NCI-H510A treated with DMSO at 0.1 percent for 48 hours (cell line): ENCODE data around the gene ZNF597.

Experiments
- DNase-seq: peaks from one replicate; lab custom pipeline; 2025; lab: John Stamatoyannopoulos, UW

ZNF597 gene

GRCh38 chr16:3454631-3455147 lies 11.4 kb upstream of the ZNF597 start:
- no peak for DNase-seq

GRCh38 chr16:3454093-3454492 lies 10.8 kb upstream of the ZNF597 start:
- DNase-seq: no peak

- no peak for DNase-seq
These were observed 706 bp upstream of the ZNF597 start for GRCh38 chr16:3444032-3444388.

- DNase-seq: no peak
These were observed 3.7 kb downstream of the ZNF597 start for GRCh38 chr16:3439637-3440036.

- DNase-seq: no peak
These were observed 8.9 kb downstream of the ZNF597 start for GRCh38 chr16:3434373-3434772.

GRCh38 chr16:3431779-3432219 lies 11.5 kb downstream of the ZNF597 start:
- no peak for DNase-seq

GRCh38 chr16:3413730-3414379 lies 29.4 kb downstream of the ZNF597 start:
- DNase-seq: no peak

GRCh38 chr16:3408561-3409197 lies 34.6 kb downstream of the ZNF597 start:
- DNase-seq: no peak

GRCh38 chr16:3401719-3402397 lies 41.4 kb downstream of the ZNF597 start:
- DNase-seq: no peak

- DNase-seq: peak; percentile 91
These were observed 42.3 kb downstream of the ZNF597 start, which contains the start of the genes ZNF174 and ZSCAN32 for GRCh38 chr16:3400779-3401688. Gene ZNF174, plus strand, starts transcription at chr16:3401215. Its CDS starts 790 bp downstream, at chr16:3402005. Gene ZSCAN32, minus strand, starts transcription at chr16:3401004. Its CDS starts 3,447 bp downstream, at chr16:3397557.

- no peak for DNase-seq
These were observed 42.9 kb downstream of the ZNF597 start for GRCh38 chr16:3400446-3400778.

GRCh38 chr16:3389663-3390338 lies 53.5 kb downstream of the ZNF597 start:
- DNase-seq: no peak

GRCh38 chr16:3388325-3388724 lies 55.0 kb downstream of the ZNF597 start:
- no peak for DNase-seq

- DNase-seq: no peak
These were observed 60.3 kb downstream of the ZNF597 start for GRCh38 chr16:3383045-3383448.
